Esophagus muscularis mucosa (tissue), 4 donors: Measurements from ENCODE around the gene BRD3.
A peak's percentile ranks its signal among the peaks of the same experiment; 100 is the strongest.

ENCODE experiments used
- CTCF ChIP-seq, 3 experiments: fragments of 200-600 bp in 2 of 3; fragments of 450-650 bp in 1 of 3; sonication (generic) in 2 of 3; IDR thresholded peaks; one replicate each; pipeline ENCODE4 v1.5.1; 2017 to 2019; ENCODE audit warnings: antibody characterized with exemption in 3 of 3, mild to moderate bottlenecking in 2 of 3, moderate library complexity in 1 of 3
- EP300 ChIP-seq: sonication (generic); formaldehyde crosslinking; IDR thresholded peaks from one replicate; pipeline ENCODE4 v1.6.1; 2017; ENCODE audit warnings: antibody characterized with exemption
- POLR2A ChIP-seq: fragments of 450-650 bp; IDR thresholded peaks from one replicate; pipeline ENCODE4 v1.6.1; 2017; ENCODE audit warnings: antibody characterized with exemption, moderate library complexity, mild to moderate bottlenecking, low read depth

- TF ChIP-seq CTCF (IDR thresholded peaks at IDR 0.05), result peak in 2 of 3 experiments; percentile 96 to 98
- no peak for TF ChIP-seq POLR2A
- TF ChIP-seq EP300, result no peak
Measured at GRCh38 chr9:133994353-133995011, 73.3 kb downstream of the BRD3 start.
